Measurements from ENCODE around the gene POM121L12. TPM values are rescaled to one million over a fixed set of nuclear protein-coding genes. Genes with fewer than 3 reads are reported as not detected.

The POM121L12 gene
- total and polyA plus RNA-seq, 7 experiments from 2014 or later, result not detected

- Histone ChIP-seq H3K27ac (ENCODE audit: low read depth, low read length) (no peak overlapping the region), H3K36me3 (ENCODE audit: control insufficient read depth in 2 of 3, insufficient read depth in 3 of 3, low read length in 3 of 3) (no peaks in the 10 kb centered on the region), H3K4me1 (ENCODE audit: control insufficient read depth in 2 of 2, insufficient read depth in 2 of 2, low read length in 2 of 2) (no peaks in the 10 kb centered on the region), H3K9me3 (ENCODE audit: control insufficient read depth in 2 of 3, low read length in 3 of 3) (peaks cover 0 to 11% (median 0%) of the 10 kb centered on the region in 3 experiments), H3K27me3 (ENCODE audit: control insufficient read depth in 2 of 2, insufficient read depth in 2 of 2, low read length in 2 of 2) (no peaks in the 10 kb centered on the region), H3K4me3 (ENCODE audit: low read length) (no peak overlapping the region)
- no peaks in the 10 kb centered on the region for H3K36me3 Mint-ChIP-seq
- H3K27me3 Mint-ChIP-seq, result no peaks in the 10 kb centered on the region
- peaks cover 0 to 29% (median 16%) of the 10 kb centered on the region in 11 donors for H3K9me3 Mint-ChIP-seq
- peaks cover 0 to 2% (median 0%) of the 10 kb centered on the region in 7 donors for H3K4me1 Mint-ChIP-seq
- POLR2A ChIA-PET, result no interaction called here
- DNase-seq, result no peak
- ATAC-seq, result no peak
- no peak overlapping the region for H3K4me3 Mint-ChIP-seq
- no peak overlapping the region for H3K27ac Mint-ChIP-seq
- CTCF ChIA-PET, result no interaction called here
- intact Hi-C loops (cut with micrococcal nuclease), result no loop called here
These were observed 31.6 kb upstream of the POM121L12 start for GRCh38 chr7:53003653-53004445.

GRCh38 chr7:53013925-53014324, 21.5 kb upstream of the POM121L12 start:
- H3K4me3 ChIP-seq (ENCODE audit: low read length), result no peak overlapping the region
- H3K4me1 ChIP-seq (ENCODE audit: control insufficient read depth in 2 of 2, insufficient read depth in 2 of 2, low read length in 2 of 2), result no peaks in the 10 kb centered on the region
- H3K27me3 ChIP-seq (ENCODE audit: control insufficient read depth in 2 of 2, insufficient read depth in 2 of 2, low read length in 2 of 2), result no peaks in the 10 kb centered on the region
- Mint-ChIP-seq H3K9me3 (peaks cover 0 to 38% (median 14%) of the 10 kb centered on the region in 11 donors), H3K27ac (no peak overlapping the region), H3K36me3 (no peaks in the 10 kb centered on the region), H3K4me1 (no peaks in the 10 kb centered on the region), H3K27me3 (no peaks in the 10 kb centered on the region), H3K4me3 (no peak overlapping the region)
- H3K27ac ChIP-seq (ENCODE audit: low read depth, low read length), result no peak overlapping the region
- peaks cover 0 to 6% (median 0%) of the 10 kb centered on the region in 3 experiments for H3K9me3 ChIP-seq (ENCODE audit: control insufficient read depth in 2 of 3, low read length in 3 of 3)
- no peak for ATAC-seq
- POLR2A ChIA-PET, result no interaction called here
- CTCF ChIA-PET, result no interaction called here
- intact Hi-C loops (cut with micrococcal nuclease), result no loop called here
- DNase-seq, result no peak
- H3K36me3 ChIP-seq (ENCODE audit: control insufficient read depth in 2 of 3, insufficient read depth in 3 of 3, low read length in 3 of 3), result no peaks in the 10 kb centered on the region

- intact Hi-C loops (cut with micrococcal nuclease), result no loop called here
- H3K4me3 Mint-ChIP-seq, result no peak overlapping the region
- no peaks in the 10 kb centered on the region for H3K4me1 ChIP-seq (ENCODE audit: control insufficient read depth in 2 of 2, insufficient read depth in 2 of 2, low read length in 2 of 2)
- H3K27ac Mint-ChIP-seq, result no peak overlapping the region
- H3K36me3 ChIP-seq (ENCODE audit: control insufficient read depth in 2 of 3, insufficient read depth in 3 of 3, low read length in 3 of 3), result no peaks in the 10 kb centered on the region
- ATAC-seq, result no peak
- no peak overlapping the region for H3K4me3 ChIP-seq (ENCODE audit: low read length)
- no peaks in the 10 kb centered on the region for H3K4me1 Mint-ChIP-seq
- peaks cover 0 to 6% (median 0%) of the 10 kb centered on the region in 3 experiments for H3K9me3 ChIP-seq (ENCODE audit: control insufficient read depth in 2 of 3, low read length in 3 of 3)
- CTCF ChIA-PET, result no interaction called here
- peaks cover 0 to 32% (median 11%) of the 10 kb centered on the region in 11 donors for H3K9me3 Mint-ChIP-seq
- H3K27me3 Mint-ChIP-seq, result no peaks in the 10 kb centered on the region
- POLR2A ChIA-PET, result no interaction called here
- H3K27me3 ChIP-seq (ENCODE audit: control insufficient read depth in 2 of 2, insufficient read depth in 2 of 2, low read length in 2 of 2), result no peaks in the 10 kb centered on the region
- H3K36me3 Mint-ChIP-seq, result no peaks in the 10 kb centered on the region
- H3K27ac ChIP-seq (ENCODE audit: low read depth, low read length), result no peak overlapping the region
- no peak for DNase-seq
These were observed 20.0 kb upstream of the POM121L12 start for GRCh38 chr7:53015463-53015862.

- Histone ChIP-seq H3K36me3 (ENCODE audit: control insufficient read depth in 2 of 3, insufficient read depth in 3 of 3, low read length in 3 of 3) (no peaks in the 10 kb centered on the region), H3K27ac (ENCODE audit: low read depth, low read length) (no peak overlapping the region), H3K27me3 (ENCODE audit: control insufficient read depth in 2 of 2, insufficient read depth in 2 of 2, low read length in 2 of 2) (no peaks in the 10 kb centered on the region), H3K4me3 (ENCODE audit: low read length) (no peak overlapping the region), H3K4me1 (ENCODE audit: control insufficient read depth in 2 of 2, insufficient read depth in 2 of 2, low read length in 2 of 2) (no peaks in the 10 kb centered on the region), H3K9me3 (ENCODE audit: control insufficient read depth in 2 of 3, low read length in 3 of 3) (no peaks in the 10 kb centered on the region)
- CTCF ChIA-PET, result no interaction called here
- Mint-ChIP-seq H3K9me3 (peaks cover 0 to 13% (median 5%) of the 10 kb centered on the region in 11 donors), H3K36me3 (no peaks in the 10 kb centered on the region), H3K27me3 (no peaks in the 10 kb centered on the region), H3K4me3 (no peak overlapping the region), H3K27ac (no peak overlapping the region), H3K4me1 (no peaks in the 10 kb centered on the region)
- ATAC-seq, result no peak
- intact Hi-C loops (cut with micrococcal nuclease), result no loop called here
- POLR2A ChIA-PET, result no interaction called here
- DNase-seq, result no peak
These were observed 12.5 kb upstream of the POM121L12 start for GRCh38 chr7:53022893-53023292.

GRCh38 chr7:53048638-53049037, 13.2 kb downstream of the POM121L12 start:
- Mint-ChIP-seq H3K4me1 (no peaks in the 10 kb centered on the region), H3K4me3 (no peak overlapping the region), H3K27ac (no peak overlapping the region), H3K9me3 (peaks cover 0 to 15% (median 9%) of the 10 kb centered on the region in 11 donors), H3K27me3 (no peaks in the 10 kb centered on the region), H3K36me3 (no peaks in the 10 kb centered on the region)
- Histone ChIP-seq H3K4me3 (ENCODE audit: low read length) (no peak overlapping the region), H3K27me3 (ENCODE audit: control insufficient read depth in 2 of 2, insufficient read depth in 2 of 2, low read length in 2 of 2) (no peaks in the 10 kb centered on the region), H3K4me1 (ENCODE audit: control insufficient read depth in 2 of 2, insufficient read depth in 2 of 2, low read length in 2 of 2) (no peaks in the 10 kb centered on the region), H3K27ac (ENCODE audit: low read depth, low read length) (no peak overlapping the region), H3K36me3 (ENCODE audit: control insufficient read depth in 2 of 3, insufficient read depth in 3 of 3, low read length in 3 of 3) (no peaks in the 10 kb centered on the region), H3K9me3 (ENCODE audit: control insufficient read depth in 2 of 3, low read length in 3 of 3) (no peaks in the 10 kb centered on the region)
- ChIA-PET CTCF (no interaction called here), POLR2A (no interaction called here)
- intact Hi-C loops (cut with micrococcal nuclease), result no loop called here
- no peak for ATAC-seq
- DNase-seq, result no peak

GRCh38 chr7:53050433-53050832, 15.0 kb downstream of the POM121L12 start:
- H3K4me1 ChIP-seq (ENCODE audit: control insufficient read depth in 2 of 2, insufficient read depth in 2 of 2, low read length in 2 of 2), result no peaks in the 10 kb centered on the region
- no peak overlapping the region for H3K4me3 Mint-ChIP-seq
- no peaks in the 10 kb centered on the region for H3K4me1 Mint-ChIP-seq
- peaks cover 0 to 21% (median 7%) of the 10 kb centered on the region in 11 donors for H3K9me3 Mint-ChIP-seq
- H3K36me3 Mint-ChIP-seq, result no peaks in the 10 kb centered on the region
- no peak overlapping the region for H3K27ac Mint-ChIP-seq
- POLR2A ChIA-PET, result no interaction called here
- CTCF ChIA-PET, result no interaction called here
- H3K9me3 ChIP-seq (ENCODE audit: control insufficient read depth in 2 of 3, low read length in 3 of 3), result no peaks in the 10 kb centered on the region
- H3K36me3 ChIP-seq (ENCODE audit: control insufficient read depth in 2 of 3, insufficient read depth in 3 of 3, low read length in 3 of 3), result no peaks in the 10 kb centered on the region
- no peak for DNase-seq
- intact Hi-C loops (cut with micrococcal nuclease), result no loop called here
- H3K27me3 Mint-ChIP-seq, result no peaks in the 10 kb centered on the region
- no peak overlapping the region for H3K27ac ChIP-seq (ENCODE audit: low read depth, low read length)
- no peaks in the 10 kb centered on the region for H3K27me3 ChIP-seq (ENCODE audit: control insufficient read depth in 2 of 2, insufficient read depth in 2 of 2, low read length in 2 of 2)
- no peak overlapping the region for H3K4me3 ChIP-seq (ENCODE audit: low read length)
- no peak for ATAC-seq

GRCh38 chr7:53059591-53059990, 24.2 kb downstream of the POM121L12 start:
- DNase-seq (no peak), ATAC-seq (no peak)
- intact Hi-C loops (cut with micrococcal nuclease), result no loop called here
- ChIA-PET POLR2A (no interaction called here), CTCF (no interaction called here)
- Histone ChIP-seq H3K27me3 (ENCODE audit: control insufficient read depth in 2 of 2, insufficient read depth in 2 of 2, low read length in 2 of 2) (no peaks in the 10 kb centered on the region), H3K27ac (ENCODE audit: low read depth, low read length) (no peak overlapping the region), H3K4me1 (ENCODE audit: control insufficient read depth in 2 of 2, insufficient read depth in 2 of 2, low read length in 2 of 2) (no peaks in the 10 kb centered on the region), H3K9me3 (ENCODE audit: control insufficient read depth in 2 of 3, low read length in 3 of 3) (no peaks in the 10 kb centered on the region), H3K4me3 (ENCODE audit: low read length) (no peak overlapping the region), H3K36me3 (ENCODE audit: control insufficient read depth in 2 of 3, insufficient read depth in 3 of 3, low read length in 3 of 3) (no peaks in the 10 kb centered on the region)
- no peak overlapping the region for H3K27ac Mint-ChIP-seq
- no peak overlapping the region for H3K4me3 Mint-ChIP-seq
- no peaks in the 10 kb centered on the region for H3K27me3 Mint-ChIP-seq
- H3K9me3 Mint-ChIP-seq, result peaks cover 3 to 48% (median 18%) of the 10 kb centered on the region in 11 donors
- H3K36me3 Mint-ChIP-seq, result peaks cover 0 to 6% (median 0%) of the 10 kb centered on the region in 5 donors
- peaks cover 0 to 3% (median 0%) of the 10 kb centered on the region in 7 donors for H3K4me1 Mint-ChIP-seq
